AG08396 (cell line): ENCODE results near the gene PLCH1.

Source experiments
- DNase-seq: peaks from one replicate; pipeline ENCODE4 v3.0.0; 2012; ENCODE audit warnings: low spot score, mixed read lengths

Gene PLCH1

DNA sequence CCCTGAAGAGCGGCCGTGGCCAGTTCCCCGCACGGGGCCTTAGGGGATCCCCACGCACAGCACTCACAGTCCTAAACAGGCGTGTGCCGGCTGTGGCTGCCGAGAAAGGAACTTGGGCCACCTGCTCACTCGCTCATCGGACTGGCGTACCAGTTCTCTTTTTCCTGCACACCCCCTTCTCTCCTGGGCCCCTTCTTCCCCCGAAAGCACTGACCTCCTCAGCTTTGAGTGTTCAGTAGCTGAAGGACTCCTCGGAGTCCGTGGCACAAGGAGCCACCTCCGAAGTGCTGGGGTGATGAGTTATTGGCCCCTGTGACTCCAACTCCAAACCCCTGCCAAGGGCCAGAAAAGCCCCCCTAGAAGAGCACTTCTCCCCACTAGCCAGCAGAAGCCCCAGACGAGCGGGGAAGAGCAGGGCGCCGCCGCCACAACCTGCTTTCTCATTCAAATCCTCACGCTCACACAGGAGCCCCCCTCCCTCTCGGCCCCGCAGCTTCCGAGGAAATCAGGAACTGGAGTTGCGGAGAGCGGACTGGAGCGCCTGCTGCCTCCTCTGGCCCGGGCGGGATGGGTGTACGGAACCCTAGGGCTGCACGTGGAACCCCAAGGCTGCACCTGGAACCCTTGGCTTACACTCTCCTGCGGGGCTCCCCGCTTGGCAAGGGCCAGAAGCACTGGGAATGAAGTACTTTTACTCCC lies at the start of gene PLCH1:
Gene PLCH1 (minus strand): TSS at position 446 of the 699 bp plus-strand sequence. CDS start 40,847 bp downstream, outside the sequence.
- DNase-seq: peak; percentile 74

DNA sequence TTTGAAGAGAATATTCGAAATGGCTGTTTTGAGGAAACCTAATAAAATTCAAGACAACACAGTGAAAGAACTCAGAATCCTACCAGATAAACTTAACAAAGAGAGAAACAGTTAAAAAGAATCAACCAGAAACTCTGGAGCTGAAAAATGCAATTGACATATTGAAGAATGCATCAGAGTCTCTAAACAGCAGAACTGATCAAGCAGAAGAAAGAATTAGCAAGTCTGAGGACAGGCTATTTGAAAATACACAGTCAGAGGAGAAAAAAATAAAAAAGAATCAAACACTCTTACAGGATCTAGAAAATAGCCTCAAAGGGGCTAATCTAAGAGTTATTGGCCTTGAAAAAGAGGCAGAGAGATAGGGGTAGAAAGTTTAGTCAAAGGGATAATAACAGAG lies 47.7 kb upstream of the PLCH1 start:
- DNase-seq: no peak

DNA sequence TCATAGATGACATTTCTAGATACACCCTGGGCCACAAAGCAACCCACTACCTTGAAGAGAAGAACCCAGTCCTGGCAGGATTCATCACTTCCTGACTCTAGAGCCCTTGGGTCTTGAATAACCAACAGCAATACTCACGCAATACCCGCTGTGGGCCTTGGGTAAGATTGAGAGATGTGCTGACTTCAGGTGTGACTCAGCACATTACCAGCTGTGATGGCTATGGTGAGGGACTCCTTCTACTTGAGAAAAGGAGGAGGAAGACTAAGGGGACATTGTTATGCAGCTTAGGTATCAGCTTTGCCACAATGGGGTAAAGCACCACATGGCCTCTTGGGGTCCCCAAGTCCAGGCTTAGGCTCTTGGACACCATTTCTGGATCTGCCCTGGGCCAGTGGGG lies 46.3 kb upstream of the PLCH1 start:
- no peak for DNase-seq

DNA sequence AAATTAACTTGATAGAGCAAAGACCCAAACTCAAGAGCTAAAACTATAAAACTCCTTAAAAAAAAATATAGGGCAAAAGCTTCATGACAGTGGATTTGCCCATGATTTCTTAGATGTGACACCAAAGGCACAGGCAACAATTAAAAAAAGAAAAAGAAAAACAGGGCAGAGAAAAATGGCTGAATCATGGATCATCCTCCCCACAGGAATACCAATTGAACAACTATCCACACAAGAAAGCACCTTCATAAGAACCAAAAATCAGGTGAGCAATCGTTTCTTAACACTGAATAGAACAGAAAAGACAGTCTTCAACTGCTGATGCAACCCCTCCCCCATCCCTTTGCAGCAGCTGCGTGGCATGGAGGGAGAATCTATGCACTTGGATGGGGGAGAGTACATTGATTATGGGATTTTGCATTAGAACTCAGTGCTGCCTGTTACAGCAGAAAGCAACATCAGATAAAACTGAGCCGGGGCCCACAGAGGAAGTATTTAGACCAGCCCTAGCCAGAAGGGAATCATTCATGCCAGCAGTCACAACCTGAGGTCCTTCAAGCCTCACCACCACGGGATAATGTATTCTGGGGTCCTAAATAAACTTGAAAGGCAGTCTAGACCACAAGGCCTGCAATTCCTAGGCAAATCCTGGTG lies 45.5 kb upstream of the PLCH1 start:
- no peak for DNase-seq

DNA sequence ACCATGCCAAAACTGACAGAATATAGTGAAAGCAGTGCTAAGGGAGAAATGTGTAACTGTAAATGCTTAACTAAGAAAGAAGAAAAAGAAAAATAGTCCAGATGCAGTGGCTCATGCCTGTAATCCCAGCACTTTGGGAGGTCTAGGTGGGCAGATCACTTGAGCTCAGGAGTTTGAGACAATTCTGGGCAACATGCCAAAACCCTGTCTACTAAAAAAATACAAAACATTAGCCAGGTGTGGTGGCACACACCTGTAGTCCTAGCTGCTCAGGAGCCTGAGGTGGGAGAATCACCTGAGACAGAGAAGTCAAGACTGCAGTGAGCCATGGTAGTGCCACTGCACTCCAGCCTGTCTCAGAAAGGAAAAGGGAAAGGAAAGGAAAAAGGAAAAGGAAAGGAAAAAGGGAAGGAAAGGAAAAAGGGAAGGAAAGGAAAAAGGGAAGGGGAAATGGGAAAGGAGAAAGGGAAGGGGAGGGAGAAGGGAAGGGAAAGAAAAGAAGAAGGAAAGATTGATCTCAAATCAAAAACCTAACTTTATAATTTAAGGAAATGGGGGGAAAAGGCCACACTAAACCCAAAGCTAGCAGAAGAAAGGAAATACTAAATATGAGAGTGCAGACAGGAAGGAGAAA lies 40.9 kb upstream of the PLCH1 start:
- no peak for DNase-seq

GRCh38 chr3:155782390-155782953 lies 37.6 kb upstream of the PLCH1 start:
- no peak for DNase-seq

- DNase-seq: no peak
These were observed 35.4 kb upstream of the PLCH1 start for GRCh38 chr3:155780291-155780690.

GRCh38 chr3:155778462-155778861 lies 33.6 kb upstream of the PLCH1 start:
- DNase-seq: peak; percentile 8

- DNase-seq: no peak
These were observed 27.9 kb upstream of the PLCH1 start for GRCh38 chr3:155772801-155773200.

DNA sequence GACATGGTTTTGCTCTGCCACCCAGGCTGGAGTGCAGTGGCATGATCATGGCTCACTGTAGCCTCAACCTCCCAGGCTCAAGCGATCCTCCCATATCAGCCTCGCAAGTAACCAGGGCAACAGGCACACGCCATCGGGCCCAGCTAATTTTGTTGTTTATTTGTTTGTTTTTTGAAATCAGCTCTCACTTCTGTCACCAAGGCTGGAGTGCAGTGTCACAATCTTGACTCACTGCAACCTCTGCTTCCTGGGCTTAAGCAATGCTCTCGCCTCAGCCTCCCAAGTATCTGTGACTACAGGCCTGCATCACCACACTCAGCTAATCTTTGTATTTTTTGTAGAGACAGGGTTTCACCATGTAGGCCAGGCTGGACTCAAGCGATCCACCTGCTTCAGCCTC lies 26.3 kb upstream of the PLCH1 start:
- DNase-seq: no peak

DNA sequence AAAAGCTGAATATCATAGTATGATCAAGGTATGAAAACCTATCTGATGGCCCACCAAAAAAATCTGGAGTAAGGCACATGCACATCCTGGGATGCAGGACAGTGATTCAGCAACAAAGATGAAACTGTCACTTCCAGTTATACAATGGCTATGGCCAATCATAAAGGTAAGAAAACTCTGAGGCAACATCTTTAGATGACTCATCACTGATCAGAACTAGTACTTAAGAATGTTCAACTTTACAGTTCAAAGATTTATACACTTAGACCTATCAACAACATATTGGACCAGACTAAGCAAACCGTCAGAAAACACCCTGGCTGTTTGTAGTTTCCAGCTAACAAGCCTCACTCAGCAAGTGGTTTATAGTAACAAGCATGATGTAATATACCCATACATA lies 21.3 kb upstream of the PLCH1 start:
- DNase-seq: no peak

DNA sequence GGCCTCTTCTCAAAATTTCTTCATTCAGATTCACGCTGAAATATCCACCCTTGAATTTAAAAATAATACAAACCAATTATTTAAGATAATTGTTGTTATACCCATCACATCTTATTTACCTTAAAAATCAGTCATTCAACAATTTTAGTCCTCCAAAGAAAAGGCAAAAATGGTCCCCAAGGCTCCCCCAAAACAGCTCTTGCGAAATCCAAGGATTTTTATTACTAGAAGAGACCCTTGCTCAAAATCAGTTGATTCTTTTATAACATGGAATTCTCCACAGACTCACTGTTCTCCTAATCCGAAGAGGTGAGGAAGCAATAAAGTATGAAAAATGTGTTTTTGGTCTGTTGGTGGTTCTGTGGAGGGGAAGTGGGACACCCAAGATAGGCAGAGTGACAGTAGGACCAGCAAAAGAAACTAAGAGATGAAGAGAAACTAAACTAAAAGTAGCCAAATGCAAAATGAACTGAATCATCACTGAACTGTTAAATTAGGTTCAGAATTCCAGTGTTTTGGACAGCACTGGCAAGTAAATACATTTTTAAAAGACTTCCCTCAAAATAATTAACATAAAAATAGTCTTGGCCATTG lies 19.1 kb upstream of the PLCH1 start:
- no peak for DNase-seq

DNA sequence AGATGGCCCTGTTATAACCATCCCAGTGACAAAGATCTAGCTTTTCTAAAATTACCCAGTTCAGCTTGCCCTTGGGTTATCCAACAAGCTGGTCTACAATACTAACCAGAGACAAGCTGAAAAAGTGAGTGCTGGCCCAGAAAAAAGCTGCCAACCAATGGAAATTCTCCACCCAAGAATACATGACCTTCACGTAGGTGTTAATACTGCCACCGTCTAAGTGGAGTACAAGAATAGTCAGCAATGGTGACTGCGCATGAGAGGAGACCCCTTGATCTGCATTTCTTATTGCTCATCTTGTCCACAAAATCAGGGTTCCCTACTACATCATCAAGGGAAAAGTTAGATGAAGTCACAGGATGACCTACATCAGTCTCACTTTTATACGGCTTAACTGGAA lies 15.8 kb upstream of the PLCH1 start:
- no peak for DNase-seq

DNA sequence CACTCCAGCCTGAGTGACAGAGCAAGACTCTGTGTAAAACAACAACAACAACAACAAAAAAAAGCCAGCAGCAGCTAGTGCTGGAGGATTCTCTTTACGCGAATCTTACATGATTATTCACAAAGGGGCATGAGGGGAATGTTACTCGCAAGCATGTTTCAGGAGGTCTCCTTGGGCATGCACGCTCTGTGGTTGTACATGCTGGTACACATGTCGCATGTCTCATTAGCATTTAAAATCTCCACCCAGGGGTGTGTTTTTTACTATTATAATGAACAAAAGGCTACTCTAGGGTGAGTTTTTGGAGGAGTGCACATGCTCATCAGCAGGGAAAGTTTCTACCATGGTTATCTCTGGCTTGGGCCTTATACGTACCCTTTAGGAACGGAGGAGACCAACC lies 12.7 kb upstream of the PLCH1 start:
- no peak for DNase-seq

- DNase-seq: no peak
These were observed 8.3 kb upstream of the PLCH1 start for GRCh38 chr3:155753038-155753639.

GRCh38 chr3:155748611-155749365 lies 3.9 kb upstream of the PLCH1 start:
- no peak for DNase-seq

- no peak for DNase-seq
These were observed 3.0 kb upstream of the PLCH1 start for GRCh38 chr3:155747946-155748290.

GRCh38 chr3:155747286-155747945 lies 2.5 kb upstream of the PLCH1 start:
- no peak for DNase-seq

GRCh38 chr3:155746703-155747102 lies 1.8 kb upstream of the PLCH1 start:
- no peak for DNase-seq

- no peak for DNase-seq
These were observed 1.1 kb upstream of the PLCH1 start for GRCh38 chr3:155745795-155746550.
